HG03159 (cell line): Measurements from ENCODE around the gene TMEM109.

ENCODE experiments used
- ATAC-seq: cut with Tn5 transposase; IDR thresholded peaks from one replicate; pipeline ENCODE4 v1.9.1; 2021; ENCODE audit warnings: mild to moderate bottlenecking, moderate library complexity; ENCODE audit not compliant: unreplicated experiment

TMEM109 gene

DNA sequence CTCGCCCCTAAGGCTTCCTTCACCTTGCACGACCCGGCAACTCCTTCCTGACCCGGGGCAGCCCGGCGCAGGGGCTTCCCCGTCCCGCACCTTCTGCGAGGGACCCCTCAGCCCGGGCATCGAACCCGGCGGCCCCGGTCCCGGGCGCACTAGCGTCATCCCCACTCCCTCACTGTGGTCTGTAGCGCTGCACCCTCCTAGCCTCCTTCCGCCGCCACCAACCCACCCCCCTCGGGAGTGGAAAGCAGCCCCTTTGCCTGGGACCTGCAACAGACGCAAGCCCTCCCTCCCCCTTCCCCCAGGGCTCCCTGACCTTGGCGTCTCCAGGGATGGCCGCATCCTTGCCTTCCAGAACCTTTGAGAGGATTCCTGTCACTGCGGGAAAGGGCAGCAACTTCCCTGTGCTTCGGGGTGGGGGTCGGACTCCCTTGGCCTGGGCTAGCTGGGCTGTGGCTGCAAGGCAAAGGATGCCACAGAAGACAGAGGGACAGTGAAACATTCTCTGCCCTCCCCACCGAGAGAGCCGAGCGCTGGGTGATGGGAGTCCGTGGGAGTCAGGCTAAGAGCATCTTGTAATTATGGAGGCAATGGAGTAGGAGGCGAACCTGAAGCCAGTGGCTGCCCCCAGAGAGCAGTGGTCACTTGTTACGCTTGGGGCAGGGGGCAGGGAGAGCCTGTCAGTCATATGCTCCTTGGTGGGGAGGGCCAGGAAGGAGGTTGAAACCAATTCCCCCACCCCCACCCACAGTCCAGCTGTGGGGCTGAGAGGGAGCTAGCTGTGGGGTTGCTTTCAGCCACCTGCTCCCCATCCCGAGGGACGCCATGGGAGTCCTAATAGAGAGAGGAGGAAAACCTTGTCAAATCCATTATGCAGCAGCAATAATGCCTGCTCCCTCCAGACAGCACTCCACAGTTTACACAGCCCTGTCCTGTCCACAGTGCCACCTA, 11.2 kb downstream of the TMEM109 start:
- no peak for ATAC-seq

DNA sequence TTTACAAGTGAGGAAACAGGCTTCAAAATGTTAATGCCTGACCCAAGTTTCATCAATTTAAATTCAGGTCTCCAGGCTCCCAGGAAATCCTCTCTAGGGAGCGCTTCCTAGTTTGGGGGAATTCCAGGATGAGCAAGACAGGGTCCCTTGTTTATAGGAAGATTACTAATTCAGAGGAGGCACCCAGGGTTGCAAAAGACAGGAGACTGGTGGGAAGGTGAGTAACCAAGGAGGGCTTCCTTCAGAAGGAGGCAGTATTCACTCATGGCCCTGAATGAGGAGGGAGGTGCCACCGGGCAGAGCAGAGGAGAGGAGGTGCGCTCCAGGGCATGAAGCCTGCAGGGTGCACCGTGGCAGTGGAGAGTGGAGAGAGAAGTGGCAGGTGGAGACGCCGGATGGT, 11.9 kb downstream of the TMEM109 start:
- ATAC-seq = no peak

GRCh38 chr11:60926500-60926899, 12.5 kb downstream of the TMEM109 start:
- ATAC-seq = no peak

DNA sequence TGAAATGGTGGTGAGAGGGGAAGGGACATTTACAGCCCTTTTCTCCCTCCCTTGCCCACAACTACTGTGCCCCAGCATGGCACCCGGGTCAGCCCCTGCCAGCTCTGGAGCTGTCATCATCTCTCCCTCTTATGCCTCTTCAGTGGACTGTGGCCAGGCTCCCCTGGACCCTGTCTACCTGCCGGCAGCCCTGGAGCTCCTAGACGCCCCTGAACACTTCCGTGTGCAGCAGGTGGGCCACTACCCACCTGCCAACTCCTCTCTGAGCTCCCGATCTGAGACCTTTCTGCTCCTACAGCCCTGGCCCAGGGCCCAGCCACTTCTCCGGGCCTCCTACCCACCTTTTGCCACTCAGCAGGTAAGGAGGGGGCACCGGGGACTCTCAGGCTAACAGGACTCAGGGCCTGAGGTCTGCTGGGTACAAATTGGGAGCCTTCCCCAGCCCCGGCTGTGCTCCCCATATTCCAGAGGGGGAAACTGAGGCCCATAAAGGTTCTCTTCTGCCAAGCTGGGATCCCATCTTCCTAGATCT, 13.2 kb downstream of the TMEM109 start:
- no peak for ATAC-seq

- no peak for ATAC-seq
These were observed 13.6 kb downstream of the TMEM109 start for GRCh38 chr11:60927600-60927999.

GRCh38 chr11:60928563-60929001, 14.6 kb downstream of the TMEM109 start:
- no peak for ATAC-seq

- ATAC-seq = no peak
These were observed 15.8 kb downstream of the TMEM109 start for GRCh38 chr11:60929764-60930163.

- no peak for ATAC-seq
These were observed 16.4 kb downstream of the TMEM109 start for GRCh38 chr11:60930394-60930793.

DNA sequence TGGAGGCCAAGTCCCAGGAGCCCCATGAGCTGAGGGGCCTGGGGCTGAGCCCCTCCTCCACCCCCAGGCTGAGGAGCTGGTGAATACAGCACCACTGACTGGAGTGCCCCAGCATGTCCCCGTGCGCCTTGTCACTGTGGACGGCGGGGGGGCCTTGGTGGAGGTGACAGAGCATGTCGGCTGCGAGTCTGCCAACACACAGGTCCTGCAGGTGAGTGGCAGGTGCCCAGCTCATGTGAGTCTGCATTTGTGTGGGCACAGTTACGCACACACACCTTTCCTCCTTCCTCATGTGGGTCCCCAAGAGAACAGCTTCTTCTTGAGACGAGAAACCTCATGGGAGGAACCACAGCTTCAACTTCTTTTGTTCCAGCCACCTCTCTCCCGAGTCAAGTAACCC, 18.0 kb downstream of the TMEM109 start:
- ATAC-seq = no peak

DNA sequence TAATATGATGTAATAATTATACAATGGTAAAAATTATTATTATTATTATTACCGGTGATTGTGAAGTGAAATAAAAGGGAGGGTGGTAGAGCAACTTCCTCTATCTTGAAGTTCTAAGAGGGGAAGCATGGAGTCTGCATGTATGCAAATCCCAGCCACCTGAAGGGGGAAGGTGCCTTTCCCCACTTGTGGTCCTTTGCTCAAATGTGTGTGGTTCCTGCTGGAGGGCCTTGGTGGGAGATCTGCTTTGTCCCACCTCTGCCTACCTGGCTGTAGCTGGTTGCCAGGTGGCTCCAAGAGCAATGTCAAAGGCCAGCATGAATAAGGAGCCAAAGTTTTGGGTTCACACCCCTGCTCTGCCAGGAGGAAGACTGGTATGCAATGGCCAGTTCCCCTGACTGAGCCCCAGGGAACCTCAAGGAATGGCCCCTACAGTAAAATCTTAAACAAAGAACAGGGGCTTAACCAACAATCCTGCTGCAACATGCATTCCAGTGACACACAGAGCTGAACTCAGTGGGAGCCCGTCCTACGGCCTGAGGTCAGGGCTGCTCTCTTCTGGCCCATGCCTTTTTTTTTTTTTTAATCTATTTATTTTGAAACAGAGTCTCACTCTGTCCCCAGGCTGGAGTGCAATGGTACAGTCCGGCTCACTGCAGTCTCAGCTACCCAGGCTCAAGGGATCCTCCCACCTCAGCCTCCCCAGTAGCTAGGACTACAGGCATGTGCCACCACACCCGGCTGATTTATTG, 18.8 kb downstream of the TMEM109 start:
- ATAC-seq = no peak

DNA sequence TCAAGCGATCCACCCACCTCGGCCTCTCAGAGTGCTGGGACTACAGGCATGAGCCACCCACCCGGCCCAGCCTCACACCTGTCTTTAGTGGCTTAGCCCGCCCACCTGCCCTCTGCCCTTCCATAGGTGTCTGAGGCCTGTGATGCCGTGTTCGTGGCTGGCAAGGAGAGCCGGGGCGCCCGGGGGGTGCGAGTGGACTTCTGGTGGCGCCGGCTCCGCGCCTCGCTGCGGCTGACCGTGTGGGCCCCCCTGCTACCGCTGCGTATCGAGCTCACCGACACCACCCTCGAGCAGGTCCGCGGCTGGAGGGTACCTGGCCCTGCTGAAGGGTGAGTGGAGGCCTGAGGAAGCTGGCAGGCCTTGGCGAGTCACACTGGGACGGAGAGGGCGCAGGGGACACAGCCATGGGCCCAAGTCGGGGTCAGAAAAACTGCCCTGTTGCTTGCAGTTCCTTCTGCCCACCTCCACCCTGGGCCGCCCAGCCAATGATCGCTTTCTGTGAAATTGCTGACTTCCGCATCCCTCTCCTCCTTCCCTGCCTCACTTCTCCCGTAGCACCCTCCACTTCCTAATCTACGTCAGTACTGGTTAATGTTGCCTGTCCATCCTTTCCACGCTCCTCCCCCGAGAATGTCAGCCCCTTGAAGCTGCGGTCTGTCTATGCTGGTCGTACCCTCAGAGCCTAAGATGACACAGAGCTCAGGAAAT, 19.6 kb downstream of the TMEM109 start:
- no peak for ATAC-seq

DNA sequence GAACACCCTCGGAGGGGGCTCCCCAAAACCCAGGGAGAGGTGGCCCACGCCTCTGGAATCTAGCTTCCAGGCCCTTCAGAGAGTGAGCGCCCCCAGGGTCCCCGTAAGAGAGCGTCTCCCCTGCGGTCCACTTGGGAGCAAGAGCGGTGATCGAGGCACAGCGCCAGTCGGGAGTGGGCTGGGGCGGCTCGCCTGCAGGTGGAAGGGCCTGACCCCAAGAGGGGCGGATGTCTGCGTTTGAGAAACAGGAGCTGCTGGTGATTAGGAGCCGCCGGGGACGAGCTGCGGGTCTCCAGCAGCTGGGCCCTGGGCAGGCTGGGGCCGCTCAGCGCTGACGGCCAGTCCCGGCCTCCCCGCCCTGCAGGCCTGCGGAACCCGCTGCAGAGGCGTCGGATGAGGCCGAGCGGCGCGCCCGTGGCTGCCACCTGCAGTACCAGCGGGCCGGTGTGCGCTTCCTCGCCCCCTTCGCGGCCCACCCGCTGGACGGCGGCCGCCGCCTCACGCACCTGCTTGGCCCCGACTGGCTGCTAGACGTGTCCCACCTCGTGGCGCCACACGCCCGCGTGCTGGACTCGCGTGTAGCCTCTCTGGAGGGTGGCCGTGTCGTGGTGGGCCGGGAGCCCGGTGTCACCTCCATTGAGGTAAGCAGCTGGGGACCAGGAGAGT, 20.3 kb downstream of the TMEM109 start:
- ATAC-seq = no peak

GRCh38 chr11:60934790-60935605, 21.0 kb downstream of the TMEM109 start:
- ATAC-seq = no peak

- no peak for ATAC-seq
These were observed 21.9 kb downstream of the TMEM109 start for GRCh38 chr11:60935676-60936442.

GRCh38 chr11:60936467-60937143, 22.6 kb downstream of the TMEM109 start:
- no peak for ATAC-seq

DNA sequence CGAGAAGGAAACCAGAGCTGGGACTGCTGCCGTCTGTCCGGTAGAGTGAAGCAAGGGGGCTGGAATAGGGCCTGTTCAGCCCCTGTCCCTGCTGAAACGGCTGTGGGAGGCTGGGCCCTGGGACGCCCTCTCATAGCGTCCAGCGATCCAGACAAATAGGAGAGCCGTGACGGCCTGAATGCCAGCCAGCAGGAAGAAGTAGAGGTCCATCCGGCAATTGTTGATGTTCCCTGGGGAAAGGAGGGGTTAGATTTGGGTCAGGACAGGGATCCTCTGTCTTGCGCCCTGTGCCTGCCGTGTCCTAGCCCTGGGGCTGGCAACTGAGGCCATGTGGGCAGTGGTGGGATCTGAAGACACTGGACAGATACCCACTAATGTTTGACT, 23.2 kb downstream of the TMEM109 start:
- no peak for ATAC-seq

- no peak for ATAC-seq
These were observed 23.9 kb downstream of the TMEM109 start for GRCh38 chr11:60937811-60938210.

DNA sequence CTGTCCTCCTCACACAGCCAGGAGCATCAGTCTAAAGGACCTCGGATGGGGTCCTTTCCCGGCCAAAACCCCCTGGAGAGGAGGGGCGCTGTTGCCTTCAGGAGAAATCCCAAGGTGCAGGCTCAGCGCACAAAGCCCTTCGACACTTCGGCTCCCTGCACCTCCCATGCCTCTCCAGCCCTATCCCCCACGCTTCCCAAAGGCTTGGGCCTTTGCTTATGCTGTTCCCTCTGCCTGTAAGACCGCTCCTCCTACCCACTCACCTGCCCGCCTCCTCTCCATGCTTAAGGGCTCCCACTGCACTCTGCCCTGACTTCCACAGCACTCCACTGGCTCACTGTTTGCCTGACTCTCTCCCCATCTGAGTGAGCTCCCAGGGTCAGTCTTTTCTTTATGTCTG, 24.5 kb downstream of the TMEM109 start:
- no peak for ATAC-seq
